Activated CD4-positive, alpha-beta T cell treated with anti-CD3 and anti-CD28 coated beads, Interleukin-2, amount 50 U/mL, for 48 hours (primary cell): ENCODE measurements around the gene LENG8.
"Not testable (repeated sequence)": the region's sequence is repeated elsewhere in the genome, so short reads cannot be mapped to it uniquely, and the experiment has no call there.

Experiments used
- DNase-seq, 2 experiments: peaks; one replicate each; pipeline ENCODE4 v3.0.0-alpha.2; 2020

The LENG8 gene

DNA sequence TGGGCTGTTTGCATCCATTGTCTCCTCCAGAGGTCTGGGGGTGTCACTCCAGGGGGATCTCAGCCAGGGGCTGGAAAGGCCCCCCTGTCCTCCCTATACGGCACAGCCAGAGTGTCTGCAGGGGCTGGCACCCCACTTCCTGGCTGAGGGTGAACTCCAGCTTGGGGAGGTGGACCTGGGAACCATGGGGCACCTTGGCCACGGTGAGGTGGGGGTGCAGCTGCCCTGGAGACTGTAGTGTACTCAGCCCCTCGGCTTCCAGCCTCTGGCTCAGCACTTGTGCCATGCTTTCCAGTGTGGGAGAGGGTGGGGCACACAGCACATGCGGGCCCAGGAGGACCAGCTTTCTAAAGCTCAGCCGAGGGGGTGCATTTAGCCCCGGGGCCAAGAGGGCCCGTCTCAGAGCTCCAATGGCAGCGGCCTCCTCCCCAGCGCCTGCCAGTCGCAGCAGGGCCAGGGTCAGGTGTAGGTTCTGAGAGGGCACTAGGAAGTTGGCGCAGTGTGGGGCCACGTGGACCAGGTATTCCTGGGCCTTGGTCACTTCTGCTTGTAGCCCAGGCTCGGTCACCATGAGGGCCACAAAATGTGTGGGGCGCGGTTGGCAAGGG is 13.2 kb downstream of the LENG8 start:
- DNase-seq: peak; percentile 23 to 25

DNA sequence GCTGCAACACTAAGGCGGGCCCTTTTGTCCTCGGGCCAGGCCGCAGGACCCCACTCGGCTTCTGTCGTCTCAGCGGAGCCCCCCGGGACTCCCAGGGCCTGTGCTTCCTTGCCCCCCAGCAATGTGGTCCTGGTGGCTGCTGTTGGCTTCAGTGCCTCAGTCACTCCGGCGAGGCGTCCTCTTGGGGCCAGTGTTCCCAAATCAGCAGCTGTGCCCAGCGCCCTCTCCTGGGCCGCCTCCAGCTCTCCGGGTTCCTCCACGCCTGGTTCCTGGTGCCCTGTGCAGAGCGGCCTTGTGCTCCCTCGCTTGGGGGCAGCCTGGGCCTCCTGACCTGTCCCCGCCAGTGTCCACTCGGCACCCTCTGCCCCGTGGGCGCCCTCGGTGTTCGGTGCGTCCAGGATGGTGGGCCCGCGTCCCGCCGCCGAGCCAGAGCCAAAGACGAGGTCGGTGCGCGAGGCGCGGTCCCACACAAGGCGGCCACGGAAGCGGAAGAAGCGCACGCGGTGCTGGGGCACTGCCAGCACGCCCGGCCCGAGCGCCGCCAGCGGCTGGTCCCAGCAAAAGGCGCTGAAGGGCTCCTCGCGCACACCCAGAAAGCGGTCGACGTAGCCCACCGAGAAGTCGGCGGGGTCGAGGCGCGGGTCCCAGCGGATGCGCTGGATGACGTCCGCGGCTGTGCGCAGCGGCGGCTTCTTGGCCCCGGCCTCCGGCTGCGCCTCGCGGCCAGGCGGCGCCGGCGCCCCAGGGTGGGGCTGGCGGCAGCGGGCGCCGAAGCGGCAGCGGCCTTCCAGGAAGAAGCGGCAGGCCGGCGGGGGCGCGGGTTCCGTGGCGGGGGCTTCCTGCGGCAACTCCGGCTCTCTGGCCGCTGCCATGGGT is 13.9 kb downstream of the LENG8 start:
- peak; percentile 62 to 71 for DNase-seq

DNA sequence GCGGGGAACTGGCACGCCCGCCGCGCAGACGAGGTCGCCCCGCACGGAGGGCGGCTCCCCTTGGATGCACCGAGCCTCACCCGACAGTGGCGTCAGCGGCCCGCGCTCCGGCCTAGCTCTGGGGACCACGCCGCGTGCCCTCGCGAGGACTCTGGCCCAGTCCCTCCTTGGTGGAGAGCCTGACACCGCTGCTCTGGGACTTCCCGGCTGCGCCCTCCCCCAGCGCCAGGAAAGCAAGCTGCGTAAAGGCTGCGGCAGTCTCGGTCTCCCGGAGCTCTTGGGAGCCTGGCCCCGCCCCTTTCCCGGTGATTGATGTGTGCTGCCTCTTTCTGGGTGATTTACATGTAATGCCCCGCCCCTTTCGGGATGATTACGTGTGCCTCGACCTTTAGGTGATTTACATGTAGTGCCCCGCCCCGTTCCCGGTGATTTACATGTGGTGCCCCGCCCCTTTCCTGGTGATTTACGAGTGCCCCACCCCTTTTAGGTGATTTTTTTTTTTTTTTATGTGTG is 14.6 kb downstream of the LENG8 start, which contains the start of gene LENG9:
Gene LENG9 (minus strand): TSS at position 248 of the 513 bp plus-strand sequence. CDS start 252 bp downstream, outside the sequence.
- DNase-seq: peak; percentile 99

DNA sequence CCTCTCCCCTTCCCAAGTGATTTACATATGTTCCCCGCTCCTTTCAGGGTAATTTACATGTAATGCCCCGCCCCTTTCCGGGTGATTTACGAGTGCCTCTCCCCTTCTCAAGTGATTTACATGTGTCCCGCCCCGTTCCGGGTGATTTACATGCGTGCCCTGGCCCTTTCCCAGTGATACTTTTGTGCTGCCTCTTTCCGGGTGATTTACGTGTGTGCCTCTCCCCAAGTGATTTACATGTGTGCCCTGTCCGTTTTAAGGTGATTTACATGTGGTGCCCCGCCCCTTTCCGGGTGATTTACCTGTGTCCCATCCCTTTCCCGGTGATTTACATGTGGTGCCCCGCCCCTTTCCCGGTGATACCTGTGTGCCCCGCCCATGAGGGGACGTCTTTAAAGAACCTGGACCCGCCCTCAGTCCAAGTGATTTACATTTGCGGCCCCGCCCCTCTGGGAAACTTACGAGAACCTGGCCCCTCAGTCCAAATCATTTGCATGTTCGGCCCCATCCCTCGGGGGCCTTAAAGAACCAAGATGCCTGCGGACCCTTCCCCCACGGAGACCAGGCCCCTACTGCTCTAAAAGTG is 15.1 kb downstream of the LENG8 start:
- DNase-seq: peak; percentile 94 to 95

DNA sequence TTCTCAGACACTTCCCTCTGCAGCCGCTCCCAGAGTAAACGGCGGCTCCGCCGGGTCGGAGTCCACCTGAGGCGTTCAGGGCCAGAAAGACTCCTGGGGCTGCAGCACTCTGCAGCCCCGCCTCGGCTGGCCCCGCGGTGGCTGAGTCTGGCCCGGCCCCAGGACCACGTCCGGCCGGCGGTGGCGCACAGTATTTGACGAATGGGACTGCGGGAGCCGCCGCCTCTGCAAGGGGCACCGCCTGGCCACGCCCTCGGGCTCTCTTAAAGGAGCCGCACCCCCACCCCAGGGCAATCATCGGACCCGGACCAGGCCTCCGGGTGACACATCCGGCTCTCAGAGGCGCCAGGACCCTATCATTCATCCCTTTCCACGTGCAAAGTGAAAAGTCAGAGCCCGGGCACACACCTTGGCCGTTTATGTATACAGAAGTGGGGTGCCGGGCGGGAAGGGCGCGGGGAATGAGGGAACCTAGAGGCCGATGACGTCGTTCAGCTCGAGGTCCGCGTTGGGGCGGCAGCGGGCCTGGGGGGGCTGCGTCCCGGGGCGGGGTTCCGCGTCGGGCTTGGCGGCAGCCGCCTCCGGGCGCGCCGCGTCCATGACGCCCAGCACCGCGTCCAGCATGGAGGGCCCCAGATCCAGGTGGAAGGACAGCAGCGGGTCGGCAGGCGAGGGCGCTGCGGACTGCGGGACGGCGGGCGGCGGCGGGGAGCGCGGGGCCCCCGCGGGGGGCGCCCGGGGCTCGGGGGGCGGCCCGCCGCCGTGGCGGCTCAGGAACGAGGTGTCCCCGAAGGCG is 15.8 kb downstream of the LENG8 start:
- DNase-seq: peak; percentile 88 to 90

DNA sequence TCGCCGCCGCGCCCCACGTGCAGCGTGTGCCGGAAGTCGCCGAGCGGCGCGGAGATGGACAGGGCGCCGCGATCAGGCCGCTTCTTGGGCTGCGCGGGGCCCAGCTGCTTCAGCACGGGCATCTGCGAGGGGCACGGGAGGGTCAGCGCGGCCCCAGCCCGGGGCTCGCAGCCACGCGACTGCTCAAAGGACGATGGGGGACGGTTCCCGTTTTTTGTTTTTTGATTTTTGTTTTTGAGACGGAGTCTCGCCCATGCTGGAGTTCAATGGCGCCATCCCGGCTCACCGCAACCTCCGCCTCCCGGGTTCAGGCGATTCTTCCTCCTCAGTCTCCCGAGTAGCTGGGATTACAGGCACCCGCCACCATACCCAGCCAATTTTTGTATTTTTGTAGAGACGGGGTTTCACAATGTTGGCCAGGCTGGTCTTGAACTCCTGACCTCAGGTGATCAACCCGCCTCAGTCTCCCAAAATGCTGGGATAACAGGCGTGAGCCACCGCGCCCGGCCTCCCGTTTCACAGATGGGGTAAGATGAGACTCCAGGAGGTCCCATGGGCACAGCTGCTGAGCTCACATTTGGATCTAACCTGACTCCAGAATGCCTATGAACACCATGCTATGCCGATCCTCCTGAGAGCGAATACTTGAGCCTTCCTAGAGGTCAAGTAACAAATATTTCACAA is 16.6 kb downstream of the LENG8 start:
- DNase-seq: no peak

DNA sequence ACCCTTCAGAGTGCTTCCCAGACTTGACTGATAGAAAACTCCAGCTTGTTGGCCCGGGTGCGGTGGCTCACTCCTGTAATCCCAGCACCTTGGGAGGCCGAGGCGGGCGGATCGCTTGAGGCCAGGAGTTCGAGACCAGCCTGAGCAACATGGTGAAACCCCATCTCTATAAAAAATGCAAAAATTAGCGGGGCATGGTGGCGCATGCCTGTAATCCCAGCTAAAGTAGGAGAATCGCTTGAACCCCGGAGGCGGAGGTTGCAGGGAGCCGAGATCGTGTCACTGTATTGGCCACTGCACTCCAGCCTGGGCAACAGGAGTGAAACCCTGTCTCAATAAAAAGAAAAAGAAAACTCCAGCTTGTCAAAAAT is 17.1 kb downstream of the LENG8 start:
- not testable (repeated sequence) for DNase-seq

DNA sequence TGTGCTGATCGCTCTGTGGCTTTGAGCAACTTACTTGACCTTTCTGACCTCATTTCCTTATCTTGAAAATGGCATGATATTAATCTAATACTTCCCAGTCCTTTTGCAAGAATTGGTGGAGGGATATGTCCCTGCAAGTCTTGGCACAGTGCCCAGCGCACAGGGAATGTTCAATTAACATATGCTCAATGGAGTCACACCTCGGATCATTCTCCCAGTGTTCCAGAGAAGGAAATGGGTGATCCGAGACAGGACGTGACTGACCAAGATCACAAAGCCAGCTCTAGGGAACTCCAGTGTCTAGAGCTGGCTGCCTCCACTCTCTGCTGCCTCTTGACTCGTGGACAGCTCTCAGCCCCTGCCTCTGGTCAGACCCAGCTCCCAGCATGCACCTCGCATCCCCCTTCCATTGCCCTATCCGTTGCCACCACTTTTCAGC is 20.5 kb downstream of the LENG8 start:
- DNase-seq: no peak

DNA sequence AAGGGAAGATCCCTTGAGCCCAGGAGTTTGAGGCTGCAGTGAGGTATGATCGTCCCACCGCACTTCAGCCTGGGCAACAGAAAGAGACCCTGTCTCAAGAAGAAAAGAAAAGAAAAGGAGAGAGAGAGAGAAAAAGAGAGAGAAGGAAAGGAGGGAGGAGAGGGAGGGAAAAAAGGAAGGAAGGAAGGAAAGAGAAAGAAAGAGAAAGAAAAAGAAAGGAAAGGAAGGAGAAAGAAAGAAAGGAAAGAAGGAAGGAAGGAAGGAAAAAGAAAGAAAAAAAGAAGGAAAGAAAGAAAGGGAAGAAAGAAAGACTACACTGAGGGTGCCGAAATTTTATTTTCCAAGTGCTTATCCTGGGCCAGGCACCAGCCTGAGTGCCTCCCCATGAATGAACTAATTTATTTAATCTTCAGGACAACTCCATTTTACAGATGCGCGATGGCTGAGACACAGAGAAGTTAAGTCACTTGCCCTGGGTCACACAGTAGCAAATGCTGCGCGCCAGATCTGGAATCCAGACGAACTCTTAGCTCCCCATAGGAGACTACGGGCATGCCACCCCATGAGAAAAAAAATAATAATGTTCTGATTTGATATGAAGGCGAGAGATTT is 21.4 kb downstream of the LENG8 start:
- no peak for DNase-seq

DNA sequence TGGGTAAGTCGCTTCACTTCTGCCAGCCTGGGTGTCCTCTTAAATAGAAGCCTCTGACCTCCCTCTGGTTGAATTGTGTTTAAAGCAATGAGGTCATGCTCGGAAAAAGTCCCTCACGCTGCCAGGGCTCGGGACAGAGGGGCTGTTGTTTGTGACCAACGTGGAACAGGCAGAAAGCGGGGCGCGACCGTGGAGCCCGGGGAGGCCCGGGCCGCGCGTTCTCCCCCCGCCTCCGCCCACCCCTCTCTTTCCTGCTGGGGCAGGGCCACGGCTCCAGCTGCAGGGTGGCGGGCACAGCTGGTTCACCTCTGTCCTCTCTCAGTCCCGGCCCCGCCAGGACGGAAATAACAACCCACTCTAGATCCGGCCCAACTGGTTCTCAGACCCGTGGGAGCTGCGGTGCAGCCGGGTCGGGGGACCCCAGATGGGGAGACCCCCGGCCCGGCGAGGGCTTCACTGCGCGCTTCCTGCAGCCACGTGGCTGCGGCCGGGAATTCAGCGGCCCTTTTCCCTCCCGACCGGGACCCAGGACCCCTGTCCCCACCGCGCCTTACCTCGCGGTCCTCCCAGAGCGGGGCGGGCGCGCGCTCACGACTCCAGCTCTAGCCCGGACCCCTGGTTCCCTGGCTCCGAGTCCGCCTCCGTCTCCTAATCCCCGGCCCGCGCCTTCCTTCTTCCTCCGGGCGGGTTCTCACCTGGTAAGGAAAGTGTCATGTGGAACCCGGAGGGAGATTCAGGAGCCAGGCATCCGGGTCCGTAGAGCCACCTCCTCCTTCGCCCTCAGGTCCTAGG is 22.2 kb downstream of the LENG8 start:
- no peak for DNase-seq

DNA sequence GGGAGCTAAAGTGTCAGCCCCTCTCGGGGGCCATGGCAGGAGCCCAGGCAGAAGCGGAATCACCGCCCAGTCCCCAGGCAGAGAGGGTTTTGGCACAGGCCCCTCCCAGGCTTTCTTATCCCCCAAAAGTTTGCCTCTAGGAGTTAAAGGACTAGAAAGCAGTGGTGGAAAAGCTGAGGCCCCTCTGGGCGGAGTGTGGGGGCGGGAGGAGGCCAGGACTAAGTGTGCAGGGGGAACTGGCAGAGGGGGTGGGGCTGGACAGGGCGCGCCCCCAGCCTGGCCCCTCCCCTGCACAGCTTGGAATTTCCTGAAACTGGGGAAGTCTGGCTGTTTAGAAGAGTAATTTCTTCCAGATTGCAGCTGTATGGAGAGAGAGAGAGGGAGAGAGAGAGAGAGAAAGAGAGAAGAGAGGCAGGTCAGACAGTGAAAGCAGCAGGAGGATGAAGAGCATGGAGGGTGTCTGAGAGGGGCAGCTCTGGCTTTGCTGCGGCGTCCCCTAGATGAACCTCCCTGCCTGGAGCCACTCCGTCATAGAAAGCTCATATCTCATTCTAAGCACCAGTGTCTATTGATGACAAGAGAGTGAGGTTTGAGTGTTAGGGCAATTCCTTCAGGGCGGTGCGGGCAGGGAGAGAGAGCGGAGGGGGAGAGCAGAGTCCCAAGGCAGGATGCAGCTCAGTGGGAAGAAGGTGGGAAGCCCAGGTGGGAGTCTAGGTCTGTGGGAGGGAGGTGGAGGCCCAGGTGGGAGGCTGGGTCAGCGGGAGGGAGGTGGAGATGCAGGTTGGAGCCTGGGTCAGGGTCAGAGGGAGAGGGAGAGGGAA is 24.3 kb downstream of the LENG8 start, which contains the start of gene CDC42EP5:
Gene CDC42EP5 (minus strand): TSS at position 226 of the 821 bp plus-strand sequence. CDS start 7,749 bp downstream, outside the sequence.
- DNase-seq: no peak

DNA sequence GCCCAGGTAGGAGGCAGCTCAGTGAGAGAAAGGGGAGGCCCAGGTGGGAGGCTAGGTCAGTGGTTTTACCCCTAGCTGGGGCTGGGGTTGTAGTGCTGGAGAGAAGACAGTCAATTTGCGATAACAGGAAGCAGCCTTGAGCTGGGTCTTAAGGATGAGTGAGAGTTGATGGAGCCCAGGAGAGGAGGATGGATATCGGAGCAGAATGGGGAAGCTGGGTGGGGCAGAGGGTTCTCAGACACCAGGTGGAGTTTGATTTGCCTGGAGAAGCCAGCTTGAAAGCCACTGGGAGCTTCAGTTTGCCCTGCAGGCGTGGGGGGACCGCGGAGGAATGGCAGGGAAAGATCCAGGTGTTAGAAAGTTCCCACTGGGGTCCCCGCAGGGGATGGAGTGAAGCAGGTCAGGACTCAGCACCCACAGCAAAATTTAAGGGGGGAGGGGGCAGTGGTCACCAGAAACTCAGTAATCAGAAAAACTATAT is 24.9 kb downstream of the LENG8 start:
- no peak for DNase-seq

DNA sequence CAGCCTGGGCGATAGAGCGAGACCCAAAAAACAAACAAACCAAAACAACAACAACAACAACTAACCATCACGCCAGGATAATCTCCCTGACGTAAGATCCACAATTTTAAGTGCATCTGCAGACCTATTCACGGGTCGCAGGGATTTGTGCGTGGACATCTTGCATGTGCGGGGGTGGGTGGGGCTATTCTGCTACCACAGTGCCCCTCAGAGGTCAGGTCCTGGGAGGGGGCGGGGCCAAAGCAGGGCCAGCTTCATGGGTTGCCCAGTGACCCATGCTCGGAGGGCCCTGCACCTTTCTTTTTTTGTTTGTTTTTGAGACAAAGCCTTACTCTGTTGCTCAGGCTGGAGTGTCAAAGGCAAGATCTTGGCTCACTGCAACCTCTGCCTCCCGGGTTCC is 26.7 kb downstream of the LENG8 start:
- DNase-seq: no peak

DNA sequence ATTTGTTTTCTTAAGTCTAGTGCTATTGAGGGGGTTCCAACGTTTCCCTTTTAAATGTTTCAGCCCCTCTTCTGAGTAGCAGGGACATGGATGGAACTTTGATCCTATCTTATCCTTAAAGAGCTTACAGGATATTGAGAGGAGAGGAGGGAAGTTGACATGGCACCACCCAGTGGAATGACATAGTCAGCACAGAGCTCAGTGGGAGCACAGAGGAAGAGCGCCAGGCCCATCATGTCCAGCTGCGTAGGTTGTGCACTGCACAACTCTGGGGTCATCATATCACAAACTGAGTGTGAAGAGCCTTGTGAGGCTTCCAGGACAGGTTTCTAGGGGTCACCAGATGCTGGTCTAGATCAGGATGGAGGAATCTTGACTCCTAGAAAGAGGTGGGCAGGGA is 28.7 kb downstream of the LENG8 start:
- no peak for DNase-seq

DNA sequence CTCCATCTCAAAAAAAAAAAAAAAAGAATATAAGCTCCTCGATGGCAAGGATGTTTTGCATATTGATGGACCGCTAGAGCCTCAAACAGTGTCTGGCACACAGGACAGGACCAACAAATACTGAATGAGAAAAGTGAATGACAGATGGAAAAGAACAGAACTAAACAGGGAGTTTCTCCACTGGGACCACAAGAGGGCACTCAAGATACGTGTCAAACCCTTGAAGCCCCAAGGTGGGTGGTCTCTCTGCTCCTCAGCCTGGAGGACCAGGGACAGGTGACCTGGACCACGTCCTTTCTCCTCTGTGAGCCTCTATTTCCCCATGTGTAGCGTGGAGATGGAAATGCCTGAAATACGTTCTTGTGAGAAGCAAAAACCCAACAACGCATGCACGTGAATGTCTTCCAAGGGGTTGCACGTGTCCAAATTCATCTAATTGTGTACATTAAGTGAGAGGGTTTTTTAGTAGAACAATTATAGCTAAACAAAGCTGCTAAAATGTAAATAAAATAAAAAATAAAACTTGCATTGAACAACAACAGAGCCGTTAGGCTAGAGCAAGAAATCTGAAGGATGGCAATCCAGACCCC is 29.8 kb downstream of the LENG8 start:
- no peak for DNase-seq

DNA sequence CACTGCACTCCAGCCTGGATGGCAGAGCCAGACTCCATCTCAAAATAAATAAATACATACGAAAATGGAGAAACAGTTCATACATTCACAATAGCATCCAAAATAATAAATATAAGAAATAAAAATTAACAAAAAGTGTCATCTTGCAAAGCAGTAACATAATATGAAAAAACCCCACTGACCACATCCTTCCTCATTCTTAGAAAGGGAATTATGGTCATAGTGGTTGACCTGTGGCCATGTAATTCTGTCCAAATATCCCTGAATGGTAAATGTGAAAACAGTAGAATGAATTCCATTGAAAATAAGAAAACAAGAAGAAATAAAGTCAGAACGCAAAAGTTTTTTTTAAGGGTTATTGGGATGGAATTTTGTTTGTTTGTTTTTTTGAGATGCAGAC is 31.1 kb downstream of the LENG8 start:
- no peak for DNase-seq

DNA sequence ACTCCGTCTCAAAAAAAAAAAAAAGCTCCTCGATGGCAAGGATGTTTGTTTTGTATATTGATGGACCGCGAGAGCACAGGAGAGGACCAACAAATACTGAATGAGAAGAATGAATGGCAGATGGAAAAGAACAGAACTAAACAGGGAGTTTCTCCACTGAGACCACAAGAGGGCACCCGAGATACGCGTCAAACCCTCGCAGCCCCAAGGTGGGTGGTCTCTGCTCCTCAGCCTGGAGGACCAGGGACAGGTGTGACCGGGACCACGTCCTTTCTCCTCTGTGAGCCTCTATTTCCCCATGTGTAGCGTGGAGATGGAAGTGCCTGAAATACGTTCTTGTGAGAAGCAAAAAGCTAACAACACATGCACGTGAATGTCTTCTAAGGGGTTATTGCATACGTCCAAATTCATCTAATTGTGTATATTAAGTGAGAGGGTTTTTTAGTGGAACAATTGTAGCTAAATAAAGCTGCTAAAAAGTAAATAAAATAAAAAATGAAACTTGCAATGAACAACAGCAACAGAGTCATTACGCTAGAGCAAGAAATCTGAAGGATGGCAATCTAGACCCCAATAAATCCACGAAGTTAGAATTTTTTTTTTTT is 32.4 kb downstream of the LENG8 start:
- peak; percentile 26 to 40 for DNase-seq

DNA sequence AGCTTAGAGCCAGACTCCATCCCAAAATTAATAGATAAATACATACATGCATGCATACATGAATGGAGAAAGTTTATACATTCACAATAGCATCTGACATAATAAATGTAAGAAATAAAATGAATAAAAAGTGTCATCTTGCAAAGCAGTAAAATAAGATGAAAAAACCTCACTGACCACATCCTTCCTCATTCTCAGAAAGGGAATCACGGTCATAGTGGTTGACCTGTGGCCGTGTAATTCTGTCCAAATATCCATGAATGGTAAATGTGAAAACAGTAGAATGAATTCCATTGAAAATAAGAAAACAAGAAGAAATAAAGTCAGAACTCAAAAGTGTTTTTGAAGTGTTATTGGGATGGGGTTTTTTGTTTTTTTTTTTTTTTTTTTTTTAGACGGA is 33.9 kb downstream of the LENG8 start:
- DNase-seq: no peak

DNA sequence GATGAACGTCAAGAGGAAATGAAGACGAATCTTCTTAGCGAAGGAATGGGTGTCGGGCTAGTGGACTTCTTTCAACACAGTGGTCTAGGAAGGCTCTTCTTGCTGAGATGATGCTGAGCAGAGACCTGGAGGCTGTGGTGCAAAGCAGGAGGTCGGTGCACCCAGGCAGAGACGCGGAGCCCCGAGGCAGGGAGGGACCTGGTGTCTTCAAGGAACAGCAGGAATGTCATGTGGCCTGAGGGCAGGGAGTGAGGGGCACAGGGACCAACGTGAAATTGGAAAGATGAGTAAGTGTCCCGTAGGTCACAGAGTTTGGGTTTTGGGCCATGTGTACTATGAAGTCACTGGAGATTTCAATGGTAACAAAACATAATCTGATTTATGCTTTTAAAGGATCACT is 35.5 kb downstream of the LENG8 start:
- DNase-seq: no peak
